GM12864 (cell line): Measurements from ENCODE around the gene IPCEF1.

Source experiments
- DNase-seq: peaks from one replicate; pipeline ENCODE4 v3.0.0-alpha.2; 2011; ENCODE audit warnings: low read depth
- H3K4me3 ChIP-seq: 2 replicates; pipeline ENCODE4 v1.5.1; 2011; ENCODE audit warnings: mild to moderate bottlenecking, low read depth, low read length, control low read depth
- TF ChIP-seq, protein P1 (sequence below): IDR thresholded peaks from 2 replicates; pipeline ENCODE4 v1.5.1; 2011; ENCODE audit warnings: low read depth, mild to moderate bottlenecking, moderate library complexity, low read length, control low read depth, inconsistent platforms; ENCODE audit errors: missing control alignments

The IPCEF1 gene

DNA sequence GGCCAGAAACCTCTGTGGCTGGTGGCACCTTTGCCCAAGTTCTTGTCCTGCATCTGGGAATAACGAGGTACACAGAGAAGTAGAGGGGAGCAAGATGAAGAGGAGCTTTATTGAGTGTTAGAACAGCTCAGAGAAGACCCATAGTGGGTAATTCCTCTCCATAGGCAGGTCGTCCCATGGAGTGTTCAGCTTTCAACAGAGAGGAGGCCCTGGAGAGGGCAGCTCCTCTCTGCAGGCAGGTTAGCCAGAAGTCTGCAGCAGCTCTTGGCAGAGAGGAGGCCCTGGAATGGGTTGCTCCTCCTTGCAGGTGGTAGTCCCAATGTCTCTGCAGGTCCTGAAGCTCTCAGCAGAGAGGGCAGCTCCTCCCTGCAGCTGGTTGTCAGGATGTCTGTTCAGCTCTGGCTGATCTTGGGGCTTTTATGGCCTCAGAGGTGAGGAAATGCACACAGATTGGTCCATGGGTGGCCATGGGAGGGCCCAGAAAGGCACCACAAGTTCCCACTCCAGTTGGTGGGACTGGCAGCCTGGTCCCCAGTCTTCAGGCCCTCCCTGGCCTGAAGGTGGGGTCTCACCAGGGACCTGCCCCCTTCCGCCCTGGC is 89.0 kb downstream of the IPCEF1 start:
- TF ChIP-seq, protein P1, sequence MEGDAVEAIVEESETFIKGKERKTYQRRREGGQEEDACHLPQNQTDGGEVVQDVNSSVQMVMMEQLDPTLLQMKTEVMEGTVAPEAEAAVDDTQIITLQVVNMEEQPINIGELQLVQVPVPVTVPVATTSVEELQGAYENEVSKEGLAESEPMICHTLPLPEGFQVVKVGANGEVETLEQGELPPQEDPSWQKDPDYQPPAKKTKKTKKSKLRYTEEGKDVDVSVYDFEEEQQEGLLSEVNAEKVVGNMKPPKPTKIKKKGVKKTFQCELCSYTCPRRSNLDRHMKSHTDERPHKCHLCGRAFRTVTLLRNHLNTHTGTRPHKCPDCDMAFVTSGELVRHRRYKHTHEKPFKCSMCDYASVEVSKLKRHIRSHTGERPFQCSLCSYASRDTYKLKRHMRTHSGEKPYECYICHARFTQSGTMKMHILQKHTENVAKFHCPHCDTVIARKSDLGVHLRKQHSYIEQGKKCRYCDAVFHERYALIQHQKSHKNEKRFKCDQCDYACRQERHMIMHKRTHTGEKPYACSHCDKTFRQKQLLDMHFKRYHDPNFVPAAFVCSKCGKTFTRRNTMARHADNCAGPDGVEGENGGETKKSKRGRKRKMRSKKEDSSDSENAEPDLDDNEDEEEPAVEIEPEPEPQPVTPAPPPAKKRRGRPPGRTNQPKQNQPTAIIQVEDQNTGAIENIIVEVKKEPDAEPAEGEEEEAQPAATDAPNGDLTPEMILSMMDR = no peak
- H3K4me3 ChIP-seq = no peak overlapping the region
- no peak for DNase-seq

DNA sequence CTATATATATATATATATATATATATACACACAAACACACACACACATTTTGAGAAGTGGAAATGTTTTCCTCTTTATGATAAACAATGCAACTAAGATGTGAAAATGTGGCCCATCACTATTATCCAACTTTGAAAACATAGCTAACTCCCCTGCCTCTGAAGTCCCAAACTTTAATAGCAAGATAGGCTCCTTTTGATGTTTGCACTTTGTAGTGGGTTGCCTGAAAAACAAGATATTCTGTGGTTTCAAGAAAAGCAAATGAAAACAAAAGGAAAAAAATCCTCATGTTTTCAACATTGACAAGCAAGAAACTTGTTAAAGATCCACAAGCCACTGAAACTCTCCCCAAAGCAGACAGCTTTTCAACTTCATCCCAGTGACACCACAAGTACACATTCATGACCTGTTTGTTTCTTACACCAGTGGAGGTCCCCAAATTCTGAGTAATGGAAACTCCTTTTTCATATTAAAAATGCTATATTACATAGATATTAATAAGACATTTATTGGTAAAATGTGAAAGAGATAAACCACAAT is 90.0 kb downstream of the IPCEF1 start:
- TF ChIP-seq, protein P1 = no peak
- no peak for DNase-seq
- no peak overlapping the region for H3K4me3 ChIP-seq

DNA sequence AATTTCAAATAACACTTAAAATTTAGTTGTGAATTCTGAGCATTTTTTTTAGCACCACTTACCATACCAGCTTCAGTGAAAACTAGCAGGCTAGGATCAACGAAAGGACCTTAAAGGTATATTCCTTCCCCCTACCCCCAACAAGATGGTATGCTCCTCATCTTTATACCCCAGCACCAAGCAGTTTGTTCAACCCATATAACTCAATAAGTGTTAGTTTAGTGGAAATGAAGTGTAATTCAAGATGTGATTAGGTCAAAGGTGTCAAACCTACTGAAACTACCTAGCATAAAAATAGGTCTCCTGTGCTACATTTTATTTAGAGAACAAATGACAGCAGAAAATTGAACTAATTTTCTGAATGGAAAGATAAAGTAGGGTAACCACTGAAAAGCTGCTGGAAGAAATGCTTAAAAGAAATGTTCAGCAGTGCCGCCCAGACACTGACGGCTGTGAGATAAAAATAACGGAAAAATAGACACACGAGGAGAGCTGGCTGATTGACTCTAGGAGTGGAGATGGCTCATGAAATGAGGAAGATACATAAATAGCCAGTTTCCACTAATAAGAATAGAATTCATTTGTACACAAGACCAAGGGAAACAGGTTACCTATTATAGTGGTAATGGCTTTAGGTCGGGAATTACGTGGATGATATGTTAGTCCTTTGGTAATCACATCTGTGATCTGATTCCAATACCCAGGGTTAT is 94.8 kb downstream of the IPCEF1 start:
- TF ChIP-seq, protein P1 = no peak
- no peak for DNase-seq
- H3K4me3 ChIP-seq = no peak overlapping the region

DNA sequence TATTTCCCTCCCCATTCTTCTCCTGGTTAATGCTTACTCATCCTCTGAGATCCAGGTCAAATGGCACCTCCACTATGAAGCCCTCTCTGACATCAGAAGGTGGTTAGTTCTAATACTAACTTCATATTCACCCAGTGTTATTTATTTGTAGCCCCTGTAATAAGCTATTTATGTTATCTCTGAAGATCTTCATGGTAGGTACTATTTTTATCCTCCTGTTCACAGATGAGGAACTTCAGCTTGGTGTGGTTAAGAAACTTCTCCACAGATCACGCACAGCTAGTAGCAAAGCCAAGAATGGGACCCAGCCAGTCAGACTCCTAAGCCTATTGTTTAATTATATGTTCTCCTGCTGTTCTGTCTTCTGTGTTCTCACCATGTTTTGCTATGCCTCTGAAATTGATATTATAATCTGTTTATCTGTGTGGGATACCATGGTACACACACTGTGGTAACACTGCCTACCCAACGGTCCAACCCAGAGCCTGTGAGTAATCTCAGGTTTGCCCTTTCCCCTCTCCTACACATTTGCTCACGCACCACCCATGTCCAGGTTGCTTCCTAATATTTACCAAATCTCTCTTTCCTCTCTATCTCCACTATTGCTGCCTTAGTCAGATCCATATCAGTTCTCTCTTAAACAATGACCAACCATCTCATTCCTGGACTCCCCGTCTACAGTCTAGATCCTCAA is 98.4 kb downstream of the IPCEF1 start:
- DNase-seq = no peak
- H3K4me3 ChIP-seq = no peak overlapping the region
- TF ChIP-seq, protein P1 = no peak

DNA sequence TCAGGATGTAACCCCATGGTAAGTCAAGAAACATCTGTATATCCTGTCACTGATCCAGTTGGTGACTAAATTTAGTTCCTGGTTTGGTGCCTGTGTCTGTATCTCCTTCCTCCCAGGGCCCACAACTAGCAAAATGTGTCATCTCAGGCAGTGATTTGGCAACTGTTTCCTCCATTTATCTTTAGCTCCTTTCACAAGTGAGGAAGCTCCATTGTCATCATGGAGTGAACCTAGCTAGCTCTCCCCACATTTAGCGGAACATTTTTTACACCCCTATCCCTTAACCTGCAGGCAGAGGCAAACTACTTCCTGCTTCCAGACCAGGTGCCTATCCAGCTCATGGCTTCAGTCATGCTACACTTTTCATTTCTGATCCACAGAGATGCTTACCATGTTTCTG is 99.5 kb downstream of the IPCEF1 start:
- TF ChIP-seq, protein P1 = no peak
- DNase-seq = no peak

DNA sequence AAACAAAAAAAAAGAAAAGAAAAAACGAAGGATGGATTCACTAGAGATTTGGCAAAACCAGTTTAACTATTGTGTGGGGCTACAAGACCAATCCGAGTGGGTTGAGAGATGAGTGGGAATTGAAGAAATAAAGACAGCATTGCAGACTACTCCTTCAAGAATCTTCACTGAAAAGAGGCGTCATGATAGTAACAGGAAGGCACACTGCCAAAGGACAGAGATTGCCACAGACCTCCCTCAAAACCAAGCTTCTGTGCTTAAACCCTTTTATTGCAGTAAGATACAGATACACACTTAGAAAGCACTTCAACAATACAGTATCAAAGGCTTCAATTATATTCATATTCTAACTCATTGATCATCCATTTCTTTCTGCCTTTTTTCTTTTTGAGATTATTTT is 103.9 kb downstream of the IPCEF1 start:
- TF ChIP-seq, protein P1 = no peak
- H3K4me3 ChIP-seq = no peak overlapping the region
- no peak for DNase-seq

More for the DNA sequence above, 99.5 kb downstream of the IPCEF1 start:
- H3K4me3 ChIP-seq = no peak overlapping the region
